ENCODE data around the gene TCEANC. TPM values are rescaled to one million over a fixed set of nuclear protein-coding genes. Genes with fewer than 3 reads are reported as not detected.

Gene TCEANC
- total RNA-seq, 1 experiment from 2014 or later: 0.92 TPM

GRCh38 chrX:13689741-13690211 lies 36.8 kb downstream of the TCEANC start:
- POLR2A ChIA-PET: no interaction called here
- in situ Hi-C loops (cut with HindIII; ENCODE audit: low pct_unique_long_range_greater_than_20kb, low sequenced_read_pairs) (no loop called here), intact Hi-C loops (cut with micrococcal nuclease; ENCODE audit: unreplicated experiment) (no loop called here)
- H3K27me3 ChIP-seq (ENCODE audit: control insufficient read depth, insufficient read depth, low read length): no peaks in the 10 kb centered on the region
- H3K36me3 ChIP-seq (ENCODE audit: control insufficient read depth, insufficient read depth, low read length): no peaks in the 10 kb centered on the region
- TF ChIP-seq POLR2AphosphoS5 (IDR thresholded peaks at IDR 0.05; ENCODE audit: low read depth, low read length): no peak
- no peak for TF ChIP-seq SIN3A (IDR thresholded peaks at IDR 0.05; ENCODE audit: borderline replicate concordance, insufficient read depth, low read depth, low read length)
- no peak for TF ChIP-seq REST (IDR thresholded peaks at IDR 0.05; ENCODE audit: insufficient read depth in 1 of 2, low read depth in 2 of 2, low read length in 1 of 2)
- no peak for TF ChIP-seq CTCF (IDR thresholded peaks at IDR 0.05)
- no peak for TF ChIP-seq TCF7L2 (IDR thresholded peaks at IDR 0.05; ENCODE audit: low read depth, low read length)
- TSS peak; percentile 77 for BruUV-seq (replicated peaks)
- ATAC-seq: no peak
- no peaks in the 10 kb centered on the region for H3K9me3 ChIP-seq (ENCODE audit: control insufficient read depth, insufficient read depth, low read depth, low read length)
- H3K27ac ChIP-seq (ENCODE audit: low read length): peak overlapping the region; percentile 83
- no peak for DNase-seq (ENCODE audit: low read depth, low spot score)
- peaks cover 3% of the 10 kb centered on the region for H3K4me1 ChIP-seq (ENCODE audit: control insufficient read depth, insufficient read depth, low read length)
- peak overlapping the region; percentile 69 to 84 for H3K4me3 ChIP-seq (ENCODE audit: low read depth in 2 of 2, low read length in 2 of 2)
- CTCF ChIA-PET: no interaction called here

- TF ChIP-seq CTCF (IDR thresholded peaks at IDR 0.05) (peak; percentile 41), SIN3A (IDR thresholded peaks at IDR 0.05; ENCODE audit: borderline replicate concordance, insufficient read depth, low read depth, low read length) (no peak)
- H3K27ac ChIP-seq (ENCODE audit: low read length): 0 out of 2 replicates have a peak overlapping the region, but pooled peaks have one; percentile 83
- CTCF ChIA-PET: no interaction called here
- no peaks in the 10 kb centered on the region for H3K36me3 ChIP-seq (ENCODE audit: control insufficient read depth, insufficient read depth, low read length)
- POLR2A ChIA-PET: no interaction called here
- ATAC-seq: no peak
- no peak for DNase-seq (ENCODE audit: low read depth, low spot score)
- H3K27me3 ChIP-seq (ENCODE audit: control insufficient read depth, insufficient read depth, low read length): no peaks in the 10 kb centered on the region
- H3K9me3 ChIP-seq (ENCODE audit: control insufficient read depth, insufficient read depth, low read depth, low read length): no peaks in the 10 kb centered on the region
- peaks cover 3% of the 10 kb centered on the region for H3K4me1 ChIP-seq (ENCODE audit: control insufficient read depth, insufficient read depth, low read length)
- in situ Hi-C loops (cut with HindIII; ENCODE audit: low pct_unique_long_range_greater_than_20kb, low sequenced_read_pairs): no loop called here
- peak overlapping the region; percentile 69 to 84 for H3K4me3 ChIP-seq (ENCODE audit: low read depth in 2 of 2, low read length in 2 of 2)
- intact Hi-C loops (cut with micrococcal nuclease; ENCODE audit: unreplicated experiment): no loop called here
- no TSS peak for BruUV-seq (replicated peaks)
Measured at GRCh38 chrX:13690836-13691235, 37.9 kb downstream of the TCEANC start.
